Measurements from ENCODE around the gene MAFG.

GRCh38 chr17:81922566-81923301 is 4.8 kb downstream of the MAFG start:
- no peak for TF ChIP-seq CTCF (IDR thresholded peaks at IDR 0.05; ENCODE audit: poor library complexity, severe bottlenecking)
- no peak for TF ChIP-seq EP300 (conservative IDR thresholded peaks at IDR 0.05; ENCODE audit: poor library complexity, severe bottlenecking)
- no peak for TF ChIP-seq POLR2AphosphoS5 (IDR thresholded peaks at IDR 0.05)
- no peak for TF ChIP-seq EZH2 (IDR thresholded peaks at IDR 0.05; ENCODE audit: borderline replicate concordance, insufficient read depth, low read length, poor library complexity, severe bottlenecking)
- TF ChIP-seq RAD21 (conservative IDR thresholded peaks at IDR 0.05), result no peak
- no peak for TF ChIP-seq REST (IDR thresholded peaks at IDR 0.05; ENCODE audit: borderline replicate concordance)
